Fibroblast of skin of back (primary cell): ENCODE data around the gene GGA2.
"Not testable (repeated sequence)": the region's sequence is repeated elsewhere in the genome, so short reads cannot be mapped to it uniquely, and the experiment has no call there.

Source experiments
- DNase-seq: peaks from one replicate; pipeline ENCODE4 v3.0.0-alpha.2; 2013

The GGA2 gene

GRCh38 chr16:23466162-23466885, 44.0 kb downstream of the GGA2 start:
- peak; percentile 92 for DNase-seq

GRCh38 chr16:23465179-23465578, 45.1 kb downstream of the GGA2 start:
- DNase-seq, result no peak

- no peak for DNase-seq
Measured at GRCh38 chr16:23464196-23464595, 46.1 kb downstream of the GGA2 start.

- peak; percentile 33 for DNase-seq
Measured at GRCh38 chr16:23462994-23463393, 47.3 kb downstream of the GGA2 start.

GRCh38 chr16:23453338-23454052, 56.8 kb downstream of the GGA2 start:
- DNase-seq, result no peak

- peak; percentile 89 for DNase-seq
Measured at GRCh38 chr16:23452572-23453337, 57.5 kb downstream of the GGA2 start, which contains the start of gene COG7. Gene COG7, minus strand, starts transcription at chr16:23453189. Its CDS starts 195 bp downstream, at chr16:23452994.

GRCh38 chr16:23452221-23452571, 58.1 kb downstream of the GGA2 start:
- DNase-seq, result no peak

- DNase-seq, result no peak
Measured at GRCh38 chr16:23448392-23448791, 61.9 kb downstream of the GGA2 start.

GRCh38 chr16:23437542-23437941, 72.8 kb downstream of the GGA2 start:
- DNase-seq, result not testable (repeated sequence)

GRCh38 chr16:23436951-23437350, 73.3 kb downstream of the GGA2 start:
- DNase-seq, result no peak

GRCh38 chr16:23435500-23435899, 74.8 kb downstream of the GGA2 start:
- DNase-seq, result peak; percentile 48

- DNase-seq, result peak; percentile 64
Measured at GRCh38 chr16:23434380-23434779, 75.9 kb downstream of the GGA2 start.

GRCh38 chr16:23433261-23433920, 76.9 kb downstream of the GGA2 start:
- no peak for DNase-seq

- DNase-seq, result no peak
Measured at GRCh38 chr16:23432176-23433128, 77.8 kb downstream of the GGA2 start.

- no peak for DNase-seq
Measured at GRCh38 chr16:23428351-23428750, 81.9 kb downstream of the GGA2 start.

GRCh38 chr16:23424292-23424958, 85.9 kb downstream of the GGA2 start:
- peak; percentile 15 for DNase-seq

- DNase-seq, result peak; percentile 92
Measured at GRCh38 chr16:23423496-23424049, 86.7 kb downstream of the GGA2 start.

GRCh38 chr16:23420011-23420410, 90.3 kb downstream of the GGA2 start:
- peak; percentile 83 for DNase-seq

- no peak for DNase-seq
Measured at GRCh38 chr16:23416816-23417215, 93.5 kb downstream of the GGA2 start.

- DNase-seq, result no peak
Measured at GRCh38 chr16:23414731-23415130, 95.6 kb downstream of the GGA2 start.
